Measurements from ENCODE around the gene CNDP2.

GRCh38 chr18:74459889-74460288 lies 36.3 kb upstream of the CNDP2 start:
- TF ChIP-seq CTCF (IDR thresholded peaks at IDR 0.05) (0 out of 2 replicates have a peak, but pooled peaks have one; percentile 14), ZFX (IDR thresholded peaks at IDR 0.05; ENCODE audit: borderline replicate concordance) (no peak)

Data from 22Rv1 (cell line).